ENCODE data around the gene ALMS1. TPM values are rescaled to one million over a fixed set of nuclear protein-coding genes. Genes with fewer than 3 reads are reported as not detected.
A peak's percentile ranks its signal among the peaks of the same experiment; 100 is the strongest.
"Not testable (repeated sequence)": the region's sequence is repeated elsewhere in the genome, so short reads cannot be mapped to it uniquely, and the experiment has no call there.

Gene ALMS1
- total RNA-seq, 2 donors from 2014 or later, result 52.4 to 56.1 TPM

GRCh38 chr2:73510470-73510869 is 124.8 kb downstream of the ALMS1 start:
- not testable (repeated sequence) for H3K27ac ChIP-seq (ENCODE audit: low read depth, low read length); H3K36me3 ChIP-seq (ENCODE audit: control insufficient read depth, insufficient read depth, low read length); H3K4me1 ChIP-seq (ENCODE audit: control insufficient read depth, insufficient read depth, low read length); H3K4me3 ChIP-seq (ENCODE audit: low read length); H3K4me3 Mint-ChIP-seq; H3K27me3 ChIP-seq (ENCODE audit: control insufficient read depth, insufficient read depth, low read length, poor library complexity, severe bottlenecking); H3K9me3 ChIP-seq (ENCODE audit: control insufficient read depth, low read length); H3K27me3 Mint-ChIP-seq (ENCODE audit: insufficient read depth); DNase-seq; H3K9ac ChIP-seq (ENCODE audit: extremely low read depth, low read length, poor library complexity, severe bottlenecking); H3K27ac Mint-ChIP-seq; H3K4me1 Mint-ChIP-seq
- Mint-ChIP-seq H3K9me3 (peaks cover 33% of the 10 kb centered on the region), H3K36me3 (ENCODE audit: low read depth) (peaks cover 39% of the 10 kb centered on the region)
- peak; percentile 18 for TF ChIP-seq CTCF (conservative IDR thresholded peaks at IDR 0.05)
- WGBS, 2 experiments (ENCODE audit: insufficient coverage in 1 of 2, insufficient read length in 1 of 2), result 83 to 96% methylated on average over 5 of the region's 5 CpGs

- no peaks in the 10 kb centered on the region for H3K4me1 ChIP-seq (ENCODE audit: control insufficient read depth, insufficient read depth, low read length)
- Mint-ChIP-seq H3K27ac (no peak overlapping the region), H3K27me3 (ENCODE audit: insufficient read depth) (no peaks in the 10 kb centered on the region), H3K9me3 (no peaks in the 10 kb centered on the region), H3K4me3 (no peak overlapping the region), H3K4me1 (no peaks in the 10 kb centered on the region), H3K36me3 (ENCODE audit: low read depth) (peaks cover 43% of the 10 kb centered on the region)
- H3K27ac ChIP-seq (ENCODE audit: low read depth, low read length), result no peak overlapping the region
- no peak overlapping the region for H3K4me3 ChIP-seq (ENCODE audit: low read length)
- no peak for TF ChIP-seq CTCF (conservative IDR thresholded peaks at IDR 0.05)
- peaks cover 7% of the 10 kb centered on the region for H3K9me3 ChIP-seq (ENCODE audit: control insufficient read depth, low read length)
- H3K9ac ChIP-seq (ENCODE audit: extremely low read depth, low read length, poor library complexity, severe bottlenecking), result no peak overlapping the region
- DNase-seq, result no peak
- H3K36me3 ChIP-seq (ENCODE audit: control insufficient read depth, insufficient read depth, low read length), result peaks cover 8% of the 10 kb centered on the region
- 100% methylated on average over 1 of the region's 1 CpG for whole genome bisulfite sequencing, 2 experiments (ENCODE audit: insufficient coverage in 1 of 2, insufficient read length in 1 of 2)
- H3K27me3 ChIP-seq (ENCODE audit: control insufficient read depth, insufficient read depth, low read length, poor library complexity, severe bottlenecking), result no peaks in the 10 kb centered on the region
Observed at GRCh38 chr2:73516033-73516432, 130.4 kb downstream of the ALMS1 start.

GRCh38 chr2:73528688-73529087 is 143.1 kb downstream of the ALMS1 start:
- Histone ChIP-seq H3K4me3 (ENCODE audit: low read length) (peak overlapping the region; percentile 39), H3K27me3 (ENCODE audit: control insufficient read depth, insufficient read depth, low read length, poor library complexity, severe bottlenecking) (no peaks in the 10 kb centered on the region), H3K4me1 (ENCODE audit: control insufficient read depth, insufficient read depth, low read length) (no peaks in the 10 kb centered on the region), H3K27ac (ENCODE audit: low read depth, low read length) (no peak overlapping the region), H3K9me3 (ENCODE audit: control insufficient read depth, low read length) (peaks cover 74% of the 10 kb centered on the region), H3K36me3 (ENCODE audit: control insufficient read depth, insufficient read depth, low read length) (peaks cover 13% of the 10 kb centered on the region), H3K9ac (ENCODE audit: extremely low read depth, low read length, poor library complexity, severe bottlenecking) (no peak overlapping the region)
- no peak for TF ChIP-seq CTCF (conservative IDR thresholded peaks at IDR 0.05)
- no peak for DNase-seq
- H3K4me3 Mint-ChIP-seq, result no peak overlapping the region
- H3K27me3 Mint-ChIP-seq (ENCODE audit: insufficient read depth), result no peaks in the 10 kb centered on the region
- WGBS, 2 experiments (ENCODE audit: insufficient coverage in 1 of 2, insufficient read length in 1 of 2), result 80 to 93% methylated on average over 1 of the region's 1 CpG
- no peaks in the 10 kb centered on the region for H3K4me1 Mint-ChIP-seq
- peaks cover 83% of the 10 kb centered on the region for H3K9me3 Mint-ChIP-seq
- peaks cover 83% of the 10 kb centered on the region for H3K36me3 Mint-ChIP-seq (ENCODE audit: low read depth)
- no peak overlapping the region for H3K27ac Mint-ChIP-seq

- peaks cover 87% of the 10 kb centered on the region for H3K36me3 Mint-ChIP-seq (ENCODE audit: low read depth)
- H3K9me3 ChIP-seq (ENCODE audit: control insufficient read depth, low read length), result peaks cover 61% of the 10 kb centered on the region
- WGBS, 2 experiments (ENCODE audit: insufficient coverage in 1 of 2, insufficient read length in 1 of 2), result 95 to 98% methylated on average over 4 of the region's 4 CpGs
- not testable (repeated sequence) for H3K4me3 Mint-ChIP-seq; H3K4me3 ChIP-seq (ENCODE audit: low read length); H3K27me3 Mint-ChIP-seq (ENCODE audit: insufficient read depth); H3K27ac Mint-ChIP-seq; H3K9ac ChIP-seq (ENCODE audit: extremely low read depth, low read length, poor library complexity, severe bottlenecking); H3K27ac ChIP-seq (ENCODE audit: low read depth, low read length); DNase-seq; H3K27me3 ChIP-seq (ENCODE audit: control insufficient read depth, insufficient read depth, low read length, poor library complexity, severe bottlenecking); H3K4me1 ChIP-seq (ENCODE audit: control insufficient read depth, insufficient read depth, low read length); H3K4me1 Mint-ChIP-seq
- H3K36me3 ChIP-seq (ENCODE audit: control insufficient read depth, insufficient read depth, low read length), result peaks cover 17% of the 10 kb centered on the region
- H3K9me3 Mint-ChIP-seq, result peaks cover 75% of the 10 kb centered on the region
Observed at GRCh38 chr2:73530773-73531172, 145.1 kb downstream of the ALMS1 start.
